ENCODE measurements around the gene U2AF2. TPM values are rescaled to one million over a fixed set of nuclear protein-coding genes. Genes with fewer than 3 reads are reported as not detected.

The U2AF2 gene
- polyA plus RNA-seq, 1 donor from 2014 or later, result 129 TPM

DNA sequence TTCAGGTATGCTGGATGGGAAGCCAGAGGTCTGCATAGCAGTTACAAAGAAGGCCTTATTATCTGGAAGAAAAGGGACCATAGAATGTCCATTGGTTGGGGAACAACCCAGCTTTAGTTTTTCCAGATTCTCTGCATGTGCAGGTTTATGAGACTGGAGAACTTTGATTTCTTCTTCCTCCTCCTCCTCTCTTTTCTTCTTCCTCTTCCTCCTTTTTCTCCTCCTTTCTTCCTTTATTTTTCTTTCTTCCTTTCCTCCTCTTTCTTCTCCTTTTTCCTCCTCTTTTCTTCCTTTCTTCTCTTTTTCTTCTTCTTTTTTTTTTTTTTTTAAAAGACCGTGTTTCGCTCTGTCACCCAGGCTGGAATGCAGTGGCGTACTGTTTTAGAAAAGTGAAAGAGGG, 51.1 kb downstream of the U2AF2 start:
- Histone ChIP-seq H3K4me3 (ENCODE audit: low read length) (no peak overlapping the region), H3K9me2 (ENCODE audit: insufficient read depth, low read length) (no peaks in the 10 kb centered on the region), H3K9ac (ENCODE audit: low read length) (no peak overlapping the region), H3K36me3 (ENCODE audit: insufficient read depth, low read length) (no peaks in the 10 kb centered on the region), H3F3A (ENCODE audit: insufficient read depth, low read length, poor library complexity, severe bottlenecking) (no peaks in the 10 kb centered on the region), H3K4me2 (ENCODE audit: low read length) (no peak overlapping the region), H3K27ac (ENCODE audit: low read length) (no peak overlapping the region), H4K20me1 (ENCODE audit: insufficient read depth) (no peaks in the 10 kb centered on the region), H3K9me3 (ENCODE audit: low read length) (no peaks in the 10 kb centered on the region), H3K27me3 (ENCODE audit: insufficient read depth, low read depth, low read length) (no peaks in the 10 kb centered on the region), H2AFZ (ENCODE audit: low read depth, low read length) (no peak overlapping the region), H3K79me2 (replicated peaks; ENCODE audit: insufficient read depth, low read length) (no peaks in the 10 kb centered on the region)
- TF ChIP-seq EP300 (conservative IDR thresholded peaks at IDR 0.05; ENCODE audit: poor library complexity, severe bottlenecking) (no peak), RAD21 (conservative IDR thresholded peaks at IDR 0.05) (no peak), SMC3 (conservative IDR thresholded peaks at IDR 0.05; ENCODE audit: poor library complexity) (no peak), MXI1 (conservative IDR thresholded peaks at IDR 0.05; ENCODE audit: poor library complexity, severe bottlenecking) (no peak), EZH2 (IDR thresholded peaks at IDR 0.05; ENCODE audit: borderline replicate concordance, insufficient read depth, low read length, poor library complexity, severe bottlenecking) (no peak), POLR2AphosphoS5 (IDR thresholded peaks at IDR 0.05) (no peak), TAF1 (IDR thresholded peaks at IDR 0.05; ENCODE audit: low read depth) (no peak)
- TF ChIP-seq, protein P1, sequence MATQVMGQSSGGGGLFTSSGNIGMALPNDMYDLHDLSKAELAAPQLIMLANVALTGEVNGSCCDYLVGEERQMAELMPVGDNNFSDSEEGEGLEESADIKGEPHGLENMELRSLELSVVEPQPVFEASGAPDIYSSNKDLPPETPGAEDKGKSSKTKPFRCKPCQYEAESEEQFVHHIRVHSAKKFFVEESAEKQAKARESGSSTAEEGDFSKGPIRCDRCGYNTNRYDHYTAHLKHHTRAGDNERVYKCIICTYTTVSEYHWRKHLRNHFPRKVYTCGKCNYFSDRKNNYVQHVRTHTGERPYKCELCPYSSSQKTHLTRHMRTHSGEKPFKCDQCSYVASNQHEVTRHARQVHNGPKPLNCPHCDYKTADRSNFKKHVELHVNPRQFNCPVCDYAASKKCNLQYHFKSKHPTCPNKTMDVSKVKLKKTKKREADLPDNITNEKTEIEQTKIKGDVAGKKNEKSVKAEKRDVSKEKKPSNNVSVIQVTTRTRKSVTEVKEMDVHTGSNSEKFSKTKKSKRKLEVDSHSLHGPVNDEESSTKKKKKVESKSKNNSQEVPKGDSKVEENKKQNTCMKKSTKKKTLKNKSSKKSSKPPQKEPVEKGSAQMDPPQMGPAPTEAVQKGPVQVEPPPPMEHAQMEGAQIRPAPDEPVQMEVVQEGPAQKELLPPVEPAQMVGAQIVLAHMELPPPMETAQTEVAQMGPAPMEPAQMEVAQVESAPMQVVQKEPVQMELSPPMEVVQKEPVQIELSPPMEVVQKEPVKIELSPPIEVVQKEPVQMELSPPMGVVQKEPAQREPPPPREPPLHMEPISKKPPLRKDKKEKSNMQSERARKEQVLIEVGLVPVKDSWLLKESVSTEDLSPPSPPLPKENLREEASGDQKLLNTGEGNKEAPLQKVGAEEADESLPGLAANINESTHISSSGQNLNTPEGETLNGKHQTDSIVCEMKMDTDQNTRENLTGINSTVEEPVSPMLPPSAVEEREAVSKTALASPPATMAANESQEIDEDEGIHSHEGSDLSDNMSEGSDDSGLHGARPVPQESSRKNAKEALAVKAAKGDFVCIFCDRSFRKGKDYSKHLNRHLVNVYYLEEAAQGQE (IDR thresholded peaks at IDR 0.05; ENCODE audit: borderline replicate concordance), result no peak
- TF ChIP-seq, protein P2, sequence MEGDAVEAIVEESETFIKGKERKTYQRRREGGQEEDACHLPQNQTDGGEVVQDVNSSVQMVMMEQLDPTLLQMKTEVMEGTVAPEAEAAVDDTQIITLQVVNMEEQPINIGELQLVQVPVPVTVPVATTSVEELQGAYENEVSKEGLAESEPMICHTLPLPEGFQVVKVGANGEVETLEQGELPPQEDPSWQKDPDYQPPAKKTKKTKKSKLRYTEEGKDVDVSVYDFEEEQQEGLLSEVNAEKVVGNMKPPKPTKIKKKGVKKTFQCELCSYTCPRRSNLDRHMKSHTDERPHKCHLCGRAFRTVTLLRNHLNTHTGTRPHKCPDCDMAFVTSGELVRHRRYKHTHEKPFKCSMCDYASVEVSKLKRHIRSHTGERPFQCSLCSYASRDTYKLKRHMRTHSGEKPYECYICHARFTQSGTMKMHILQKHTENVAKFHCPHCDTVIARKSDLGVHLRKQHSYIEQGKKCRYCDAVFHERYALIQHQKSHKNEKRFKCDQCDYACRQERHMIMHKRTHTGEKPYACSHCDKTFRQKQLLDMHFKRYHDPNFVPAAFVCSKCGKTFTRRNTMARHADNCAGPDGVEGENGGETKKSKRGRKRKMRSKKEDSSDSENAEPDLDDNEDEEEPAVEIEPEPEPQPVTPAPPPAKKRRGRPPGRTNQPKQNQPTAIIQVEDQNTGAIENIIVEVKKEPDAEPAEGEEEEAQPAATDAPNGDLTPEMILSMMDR (IDR thresholded peaks at IDR 0.05; ENCODE audit: poor library complexity, severe bottlenecking), result no peak

DNA sequence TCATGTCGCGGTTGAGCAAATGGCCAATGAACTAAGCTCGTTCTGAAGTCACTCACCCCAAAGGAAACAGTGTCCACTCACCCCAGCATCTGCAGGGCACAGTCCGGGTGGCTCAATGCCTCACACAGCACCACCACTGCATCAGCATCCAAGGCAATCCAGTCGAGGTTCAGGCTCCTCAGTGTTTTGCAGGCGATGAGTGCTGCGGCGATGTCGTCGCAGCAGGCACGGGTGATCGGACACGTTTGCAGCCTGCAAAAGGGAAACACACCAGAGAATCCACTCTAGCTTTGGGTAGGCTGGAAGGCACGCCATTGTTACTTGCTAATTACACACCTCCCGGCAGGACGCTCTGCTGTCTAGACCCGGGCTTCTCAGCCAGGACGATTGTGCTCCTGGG, 56.9 kb downstream of the U2AF2 start:
- H3K9me3 ChIP-seq (ENCODE audit: low read length), result no peaks in the 10 kb centered on the region
- H3K79me2 ChIP-seq (replicated peaks; ENCODE audit: insufficient read depth, low read length), result no peaks in the 10 kb centered on the region
- H3K4me3 ChIP-seq (ENCODE audit: low read length), result no peak overlapping the region
- no peaks in the 10 kb centered on the region for H4K20me1 ChIP-seq (ENCODE audit: insufficient read depth)
- H3K27me3 ChIP-seq (ENCODE audit: insufficient read depth, low read depth, low read length), result no peaks in the 10 kb centered on the region
- no peaks in the 10 kb centered on the region for H3K9me2 ChIP-seq (ENCODE audit: insufficient read depth, low read length)
- no peak overlapping the region for H2AFZ ChIP-seq (ENCODE audit: low read depth, low read length)
- H3F3A ChIP-seq (ENCODE audit: insufficient read depth, low read length, poor library complexity, severe bottlenecking), result no peaks in the 10 kb centered on the region
- H3K9ac ChIP-seq (ENCODE audit: low read length), result no peak overlapping the region
- H3K27ac ChIP-seq (ENCODE audit: low read length), result no peak overlapping the region
- H3K4me2 ChIP-seq (ENCODE audit: low read length), result no peak overlapping the region
- TF ChIP-seq, protein P1 (IDR thresholded peaks at IDR 0.05; ENCODE audit: borderline replicate concordance), result no peak
- H3K36me3 ChIP-seq (ENCODE audit: insufficient read depth, low read length), result no peaks in the 10 kb centered on the region

Data from neural cell (in vitro differentiated cells).